Activated gamma-delta T cell treated with Interleukin-2 at 50 U/mL for 16 hours (primary cell): ENCODE results near the gene RGPD4.
"Not testable (repeated sequence)": the region's sequence is repeated elsewhere in the genome, so short reads cannot be mapped to it uniquely, and the experiment has no call there.

Experiments used
- DNase-seq: peaks from one replicate; pipeline ENCODE4 v3.0.0-alpha.2; 2020

RGPD4 gene

DNA sequence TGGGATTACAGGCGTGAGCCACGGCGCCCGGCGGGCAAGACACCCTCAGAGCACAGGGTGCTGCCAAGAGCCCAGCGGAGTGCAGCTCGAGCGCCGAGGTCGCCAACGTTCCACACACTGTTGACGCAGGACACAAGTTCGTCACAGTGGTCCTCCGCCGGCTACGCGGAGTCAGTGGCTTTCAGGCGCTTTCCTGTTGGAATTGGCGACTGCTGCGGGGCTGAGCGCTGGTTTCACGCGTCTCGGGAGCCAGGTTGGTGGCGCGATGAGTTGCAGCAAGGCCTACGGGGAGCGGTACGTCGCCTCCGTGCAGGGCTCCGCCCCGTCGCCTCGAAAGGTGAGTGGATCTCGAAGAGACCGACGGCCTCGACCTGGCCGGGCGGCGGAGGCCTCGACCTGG is at the start of gene RGPD4:
Gene RGPD4 (plus strand): TSS at position 144 of the 400 bp plus-strand sequence. CDS start 122 bp downstream, at position 266.
- not testable (repeated sequence) for DNase-seq

GRCh38 chr2:107777974-107778373 is 48.7 kb upstream of the RGPD4 start:
- no peak for DNase-seq

DNA sequence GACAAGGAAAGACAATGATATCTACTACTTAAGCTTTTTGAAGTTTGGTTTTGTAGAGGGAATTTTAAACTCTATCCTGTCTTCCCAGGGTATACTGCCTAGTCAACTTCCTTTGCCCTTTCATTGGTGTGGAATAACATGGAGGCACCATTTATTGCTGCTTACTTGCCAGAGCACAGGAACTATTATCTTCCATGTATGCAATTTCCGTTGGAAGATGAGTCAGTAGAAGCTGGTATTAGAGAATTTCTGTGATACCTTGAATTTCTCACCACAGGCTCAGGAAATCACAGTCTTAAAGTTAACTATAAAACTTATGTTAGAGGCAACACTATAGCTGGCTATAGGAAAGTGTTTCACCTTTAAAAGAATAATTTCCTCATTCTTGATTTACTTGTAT is 40.9 kb upstream of the RGPD4 start:
- no peak for DNase-seq

GRCh38 chr2:107790837-107791236 is 35.9 kb upstream of the RGPD4 start:
- no peak for DNase-seq

DNA sequence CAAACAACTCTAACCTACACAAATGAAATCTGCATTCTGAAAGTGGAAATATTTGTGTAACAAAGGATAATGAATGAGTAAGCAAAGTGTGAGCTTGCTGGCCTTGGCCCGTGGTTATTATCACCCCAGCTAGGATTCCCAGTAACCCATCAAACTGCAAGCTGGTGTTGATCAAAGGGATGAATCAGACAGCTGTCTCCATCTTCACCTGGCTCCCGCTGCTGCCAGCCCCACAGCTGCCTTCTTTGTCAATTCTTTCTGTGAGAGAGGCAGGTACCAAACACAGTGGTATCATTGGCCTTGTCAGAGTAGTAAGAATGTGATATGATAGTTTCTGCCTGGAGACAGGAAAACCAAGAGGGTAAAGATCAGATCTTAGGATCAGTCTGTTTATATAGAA is 25.2 kb upstream of the RGPD4 start:
- no peak for DNase-seq

GRCh38 chr2:107804608-107805498 is 21.8 kb upstream of the RGPD4 start:
- DNase-seq: no peak

- no peak for DNase-seq
Observed at GRCh38 chr2:107806901-107807300, 19.8 kb upstream of the RGPD4 start.

- DNase-seq: no peak
Observed at GRCh38 chr2:107807988-107808387, 18.7 kb upstream of the RGPD4 start.

DNA sequence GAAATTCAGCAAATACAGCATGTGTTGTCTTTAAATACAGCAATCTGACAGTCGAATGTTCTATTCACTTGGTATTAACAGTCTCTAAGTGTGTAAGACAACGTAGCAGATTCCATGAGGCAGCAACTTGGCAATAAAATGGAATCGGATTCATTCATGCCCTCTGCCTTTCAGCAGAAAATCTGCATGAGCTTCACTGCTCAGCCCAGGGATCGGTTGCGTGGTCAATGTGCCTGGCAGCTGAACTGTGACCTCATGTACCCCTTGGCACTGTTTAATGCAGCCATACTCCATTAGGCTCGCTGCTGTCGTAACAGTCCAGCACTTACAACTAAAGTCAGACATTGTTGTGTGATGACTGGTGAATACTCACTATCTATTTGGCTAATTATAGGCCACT is 17.7 kb upstream of the RGPD4 start:
- DNase-seq: no peak

DNA sequence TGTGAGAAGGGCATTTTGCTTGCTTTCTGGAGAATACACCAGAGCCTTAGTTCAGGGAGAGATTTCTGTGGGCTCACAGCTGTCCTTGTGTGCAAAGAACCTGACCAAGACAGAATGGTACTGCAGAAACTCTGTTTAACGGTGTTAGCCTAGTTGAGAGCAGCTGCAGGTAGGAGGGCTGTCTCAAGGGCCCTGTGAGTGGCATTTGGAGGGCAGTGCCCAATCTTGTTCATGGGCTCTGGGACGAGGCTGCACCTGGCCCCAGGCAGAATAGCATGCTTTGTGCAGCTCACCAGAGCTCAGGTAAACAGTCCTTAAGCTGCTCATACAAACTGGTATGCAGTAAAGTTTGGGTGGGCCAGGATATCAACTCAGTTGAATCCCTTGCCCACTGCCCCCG is 16.9 kb upstream of the RGPD4 start:
- no peak for DNase-seq

DNA sequence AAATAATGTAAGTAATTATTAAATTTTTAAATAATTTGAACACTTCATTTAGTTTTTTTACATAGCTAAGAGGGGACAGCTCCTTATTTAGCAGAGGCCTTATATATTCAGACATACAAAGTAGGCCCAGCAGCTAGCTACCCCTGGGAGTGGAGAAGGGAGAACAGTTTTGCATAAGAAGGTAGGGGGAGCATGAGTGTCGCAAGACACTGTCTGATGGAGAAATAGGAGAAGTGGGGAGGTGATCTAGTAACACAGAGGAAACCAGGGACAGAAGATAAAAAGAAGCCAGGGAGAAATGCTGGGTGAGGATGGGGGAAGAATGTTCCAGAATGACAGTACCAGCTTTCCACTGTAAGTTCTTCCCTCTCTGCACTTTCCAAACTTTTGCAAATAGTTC is 16.0 kb upstream of the RGPD4 start:
- DNase-seq: no peak

- no peak for DNase-seq
Observed at GRCh38 chr2:107811411-107811810, 15.3 kb upstream of the RGPD4 start.

DNA sequence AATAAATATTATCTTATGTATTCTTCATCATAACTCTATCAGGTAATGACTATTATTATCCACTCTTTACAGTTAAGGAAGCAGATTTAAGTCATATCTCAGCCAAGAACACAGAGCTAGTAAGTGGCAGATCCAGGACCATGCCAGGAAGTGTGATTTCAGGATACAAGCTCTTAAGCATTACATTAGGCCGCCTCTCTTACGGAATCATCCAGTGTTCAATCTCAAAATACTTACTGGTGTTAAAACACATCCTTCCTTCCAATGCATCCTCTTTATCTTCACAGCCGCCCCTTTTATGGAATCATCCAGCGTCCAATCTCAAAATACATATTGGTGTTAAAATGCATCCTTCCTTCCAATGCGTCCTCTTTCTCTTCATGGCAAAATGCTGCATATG is 14.7 kb upstream of the RGPD4 start:
- DNase-seq: no peak

DNA sequence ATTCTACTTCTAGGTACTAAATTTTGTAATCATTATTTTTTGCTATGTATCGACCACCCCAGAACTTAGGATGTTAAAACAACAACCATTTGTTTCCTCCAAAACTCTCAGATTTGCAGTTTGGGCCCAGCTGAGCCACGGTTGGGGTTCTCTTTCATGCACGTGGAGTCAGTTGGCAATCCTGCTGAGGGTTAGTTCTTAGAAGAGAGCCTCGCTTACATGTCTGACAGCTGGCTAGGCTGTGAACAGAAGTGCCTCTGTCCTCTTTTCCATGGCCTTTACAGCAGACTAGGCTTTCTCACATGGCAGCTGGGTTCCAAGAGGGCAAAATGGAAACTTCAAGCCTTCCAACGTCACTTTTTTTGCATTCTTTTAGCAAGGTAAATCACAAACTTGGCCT is 9.3 kb upstream of the RGPD4 start:
- no peak for DNase-seq

- no peak for DNase-seq
Observed at GRCh38 chr2:107822302-107822701, 4.4 kb upstream of the RGPD4 start.

- DNase-seq: no peak
Observed at GRCh38 chr2:107824451-107825205, 2.1 kb upstream of the RGPD4 start.

DNA sequence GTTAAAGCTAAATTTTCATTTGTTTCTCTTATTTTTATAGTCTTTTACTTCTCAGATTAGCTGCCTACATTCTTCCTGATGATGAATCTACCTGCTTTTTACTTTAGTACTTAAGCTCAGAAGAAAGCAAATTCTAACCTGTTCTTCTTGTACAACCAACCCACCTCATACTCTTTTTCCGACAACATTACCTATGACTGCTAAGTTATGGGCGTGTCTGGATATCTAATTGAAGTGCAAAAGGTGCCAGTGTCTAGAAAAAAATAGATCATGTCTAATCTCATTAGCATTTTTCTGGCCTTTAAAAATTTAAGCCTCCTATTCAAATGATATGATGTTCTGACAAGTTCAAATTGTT is 1.5 kb upstream of the RGPD4 start:
- no peak for DNase-seq

DNA sequence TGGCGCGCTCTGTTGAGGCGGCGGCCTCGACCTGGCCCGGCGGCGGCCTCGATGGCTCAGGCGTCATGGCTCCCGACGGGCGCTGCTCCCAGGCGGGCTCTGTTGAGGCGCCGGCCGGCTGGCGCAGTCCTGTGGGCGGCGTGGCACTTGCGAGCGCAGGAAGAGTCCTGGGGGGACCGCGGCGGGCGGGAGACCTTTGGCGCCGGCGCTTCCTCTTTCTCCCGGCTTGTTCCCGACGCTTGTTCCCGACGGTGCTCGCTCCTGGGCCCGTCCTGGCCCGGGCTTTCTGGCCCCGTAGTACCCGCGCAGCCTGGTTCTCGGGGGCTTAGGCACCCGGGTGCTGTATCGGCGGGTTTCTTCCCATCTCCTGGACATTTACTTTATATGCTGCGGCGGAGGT is 2.8 kb downstream of the RGPD4 start:
- DNase-seq: not testable (repeated sequence)

DNA sequence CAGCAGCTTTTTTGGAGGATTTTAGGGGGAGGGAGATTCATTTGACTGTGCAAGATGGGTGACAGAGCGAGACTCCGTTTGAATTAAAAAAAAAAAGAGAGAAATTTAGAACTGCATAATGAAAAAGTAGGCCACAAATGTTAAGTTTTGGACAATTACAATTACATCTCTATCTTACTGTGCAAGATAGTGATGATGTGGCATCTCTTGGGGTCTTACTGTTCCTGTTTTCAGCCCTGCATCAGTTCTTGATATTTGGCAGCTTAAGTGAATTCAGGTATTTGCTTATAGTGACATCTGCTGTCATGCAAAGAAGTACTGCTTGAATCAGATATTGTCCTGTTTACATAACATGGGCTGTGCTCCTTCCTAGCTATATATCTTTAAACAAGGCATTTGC is 6.5 kb downstream of the RGPD4 start:
- not testable (repeated sequence) for DNase-seq

GRCh38 chr2:107833618-107834017 is 6.9 kb downstream of the RGPD4 start:
- not testable (repeated sequence) for DNase-seq

DNA sequence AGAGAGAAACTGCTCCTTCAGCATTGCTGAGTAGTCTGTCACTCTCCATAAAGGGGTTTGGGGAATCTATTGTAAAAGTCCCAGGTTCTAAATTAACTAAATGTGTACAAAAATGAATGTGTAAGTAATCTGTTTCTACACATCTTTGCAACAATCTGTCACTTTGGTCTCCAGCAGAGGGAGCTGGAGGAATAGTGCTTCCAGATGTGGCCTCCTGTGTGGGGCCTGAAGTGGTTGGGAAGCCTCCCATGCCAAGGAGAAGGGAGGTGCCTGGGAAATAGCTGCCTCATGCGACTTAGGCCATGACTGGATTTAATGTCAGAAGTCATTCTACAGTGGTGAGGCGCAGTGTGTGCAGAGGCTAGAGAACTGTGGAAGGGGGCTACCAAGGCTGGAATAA is 89.4 kb downstream of the RGPD4 start:
- not testable (repeated sequence) for DNase-seq

GRCh38 chr2:107916696-107917370 is 90.1 kb downstream of the RGPD4 start:
- DNase-seq: not testable (repeated sequence)

DNA sequence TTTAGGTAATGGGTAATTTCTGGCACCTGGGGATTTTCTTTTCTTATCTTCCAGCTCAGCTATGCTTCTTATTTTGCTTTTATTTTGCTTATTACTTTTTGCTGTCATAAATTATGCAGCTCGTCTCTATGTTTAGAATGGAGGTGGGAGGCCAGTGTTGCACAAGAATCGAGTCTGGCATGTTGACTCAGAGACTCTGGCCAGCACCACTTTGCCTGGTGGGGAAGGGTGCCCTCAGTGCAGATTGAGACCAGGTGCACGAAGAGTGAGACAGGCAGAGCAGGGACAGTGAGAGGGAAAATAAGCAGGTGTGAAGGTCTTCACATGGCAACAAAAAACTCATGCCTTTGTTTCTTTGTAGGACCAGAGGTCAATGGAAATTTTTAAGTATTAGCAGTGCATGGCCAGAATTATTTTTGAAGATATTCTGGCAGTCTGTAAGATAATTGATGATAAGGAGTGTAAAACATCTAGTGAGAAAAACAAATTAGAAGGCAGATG is 100.4 kb downstream of the RGPD4 start:
- no peak for DNase-seq
